D721Med (cell line): ENCODE results near the gene FLNB.

ENCODE experiments used
- DNase-seq: peaks from one replicate; pipeline ENCODE4 v3.0.0; 2011; ENCODE audit warnings: low spot score; ENCODE audit not compliant: insufficient read length
- FAIRE-seq: peaks from 2 replicates; lab custom pipeline; 2011; peaks lifted over from hg19 to GRCh38; lab: Jason Lieb, UNC
- TF ChIP-seq, protein P1 (sequence below): IDR thresholded peaks from 2 replicates; pipeline ENCODE4 v1.5.1; 2012; ENCODE audit warnings: mild to moderate bottlenecking, control low read depth; ENCODE audit not compliant: insufficient read depth; ENCODE audit errors: missing control alignments

The FLNB gene

GRCh38 chr3:58112185-58112535, 103.9 kb downstream of the FLNB start:
- TF ChIP-seq, protein P1, sequence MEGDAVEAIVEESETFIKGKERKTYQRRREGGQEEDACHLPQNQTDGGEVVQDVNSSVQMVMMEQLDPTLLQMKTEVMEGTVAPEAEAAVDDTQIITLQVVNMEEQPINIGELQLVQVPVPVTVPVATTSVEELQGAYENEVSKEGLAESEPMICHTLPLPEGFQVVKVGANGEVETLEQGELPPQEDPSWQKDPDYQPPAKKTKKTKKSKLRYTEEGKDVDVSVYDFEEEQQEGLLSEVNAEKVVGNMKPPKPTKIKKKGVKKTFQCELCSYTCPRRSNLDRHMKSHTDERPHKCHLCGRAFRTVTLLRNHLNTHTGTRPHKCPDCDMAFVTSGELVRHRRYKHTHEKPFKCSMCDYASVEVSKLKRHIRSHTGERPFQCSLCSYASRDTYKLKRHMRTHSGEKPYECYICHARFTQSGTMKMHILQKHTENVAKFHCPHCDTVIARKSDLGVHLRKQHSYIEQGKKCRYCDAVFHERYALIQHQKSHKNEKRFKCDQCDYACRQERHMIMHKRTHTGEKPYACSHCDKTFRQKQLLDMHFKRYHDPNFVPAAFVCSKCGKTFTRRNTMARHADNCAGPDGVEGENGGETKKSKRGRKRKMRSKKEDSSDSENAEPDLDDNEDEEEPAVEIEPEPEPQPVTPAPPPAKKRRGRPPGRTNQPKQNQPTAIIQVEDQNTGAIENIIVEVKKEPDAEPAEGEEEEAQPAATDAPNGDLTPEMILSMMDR: no peak
- FAIRE-seq (no peak), DNase-seq (no peak)

DNA sequence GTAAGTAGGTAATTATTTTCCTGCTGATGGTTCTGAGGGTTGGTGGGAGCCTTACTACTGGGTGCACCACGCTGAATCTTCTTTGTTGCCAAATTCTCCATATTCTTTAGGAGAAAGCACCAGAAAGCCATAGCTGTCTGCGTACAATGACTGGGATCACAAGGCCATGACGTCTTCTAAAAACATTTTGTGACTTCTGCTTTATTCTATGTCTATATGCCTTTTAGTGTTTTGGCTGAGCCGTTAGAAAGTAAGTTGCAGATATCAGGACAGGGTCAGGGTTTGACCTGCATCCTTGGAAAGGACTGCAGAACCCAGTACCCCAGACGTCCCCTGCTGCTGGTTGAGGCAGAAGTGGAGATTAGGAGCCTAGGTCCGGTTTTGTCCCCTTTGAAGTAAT, 107.0 kb downstream of the FLNB start:
- FAIRE-seq (no peak), DNase-seq (no peak)
- TF ChIP-seq, protein P1: no peak

DNA sequence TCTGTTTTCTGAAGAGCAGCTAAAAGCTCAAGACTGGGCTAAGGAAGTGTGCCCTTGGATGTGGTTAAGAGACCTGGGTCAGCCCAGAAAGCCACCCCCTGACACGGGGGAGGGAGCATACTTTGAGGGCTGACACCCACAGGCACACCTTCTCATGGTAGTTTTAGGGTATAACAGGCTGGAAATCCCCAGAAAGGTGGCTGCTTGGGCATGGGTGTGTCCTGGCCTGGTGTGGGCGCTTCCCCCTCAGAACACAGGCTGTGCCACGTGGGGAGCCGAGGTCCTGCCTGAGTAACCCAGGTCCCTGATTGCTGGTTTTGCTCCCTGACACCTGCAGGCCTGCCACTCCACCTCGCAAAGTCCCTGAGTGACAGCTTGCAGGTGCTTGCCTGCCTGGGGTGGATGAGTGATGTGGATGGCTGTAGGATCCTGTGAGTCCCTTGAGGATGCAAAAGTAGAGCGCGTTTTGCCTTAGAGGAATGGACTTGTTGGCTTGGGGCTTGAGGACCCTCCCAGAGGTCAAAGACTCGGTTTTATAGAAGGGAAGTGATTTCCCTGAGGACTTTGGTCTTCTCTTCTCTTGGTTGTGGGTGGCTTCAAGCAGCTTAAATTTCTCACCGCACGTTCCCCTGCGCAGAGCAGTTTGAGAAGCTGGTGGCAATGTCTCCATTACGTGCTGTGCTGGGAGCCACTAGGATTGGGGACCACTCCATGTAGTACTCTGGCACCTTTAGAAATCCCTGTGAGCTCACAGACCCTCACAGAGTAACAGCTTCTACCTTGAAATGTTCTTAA, 108.1 kb downstream of the FLNB start:
- DNase-seq (no peak), FAIRE-seq (no peak)
- TF ChIP-seq, protein P1: no peak

GRCh38 chr3:58116985-58117384, 108.8 kb downstream of the FLNB start:
- no peak for FAIRE-seq
- DNase-seq: no peak
- TF ChIP-seq, protein P1: no peak

DNA sequence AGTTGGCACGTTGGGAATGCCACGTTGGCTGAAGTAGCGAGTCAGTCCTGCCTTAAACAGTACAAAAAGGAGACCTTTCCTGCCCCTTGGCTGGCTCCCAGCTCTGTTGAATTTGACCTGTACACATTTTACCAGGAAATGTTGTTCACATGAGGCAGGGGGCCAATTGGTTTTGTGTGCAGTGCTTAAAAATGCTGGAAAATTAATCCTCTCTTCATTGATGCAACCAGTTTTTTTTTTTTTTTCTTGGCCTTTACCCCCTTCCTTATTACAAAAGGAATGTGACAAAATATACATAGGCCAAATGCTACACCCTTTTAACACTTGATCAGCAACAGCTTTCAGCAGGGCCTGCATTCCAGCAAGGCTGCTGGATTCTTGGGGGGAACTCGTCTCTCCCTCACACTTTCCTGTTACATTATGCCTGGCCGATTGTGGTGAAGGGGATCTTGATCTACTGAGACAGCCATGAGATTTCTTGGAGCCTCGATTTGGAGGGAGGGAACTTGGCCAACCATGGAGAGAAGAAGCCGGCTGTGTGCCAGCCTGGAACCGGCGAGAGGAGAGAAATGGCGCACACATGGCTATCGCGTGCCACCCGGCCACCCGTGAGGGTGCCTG, 109.4 kb downstream of the FLNB start:
- DNase-seq (no peak), FAIRE-seq (no peak)
- TF ChIP-seq, protein P1: no peak

DNA sequence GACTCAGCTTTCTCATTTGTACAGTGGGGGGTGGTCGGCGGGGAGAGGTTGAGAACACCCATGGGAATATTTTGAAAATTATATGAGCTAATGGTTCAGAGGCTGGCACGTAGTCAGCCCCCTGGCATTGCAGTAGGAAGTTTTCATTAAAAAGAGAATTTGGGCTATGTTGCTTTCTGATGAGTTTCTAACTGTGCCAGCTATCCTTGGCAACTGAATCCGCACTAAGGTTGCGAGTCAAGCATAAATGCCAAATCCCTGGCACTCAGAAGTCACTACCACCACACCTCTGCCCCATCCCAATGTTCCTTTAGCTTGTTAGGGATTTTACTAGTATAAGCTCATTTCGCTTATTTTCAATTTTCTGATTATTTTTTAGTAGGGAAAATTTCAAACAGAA, 111.0 kb downstream of the FLNB start:
- DNase-seq: no peak
- TF ChIP-seq, protein P1: no peak
- FAIRE-seq: no peak
